ENCODE results near the gene CDKN1C. TPM values are rescaled to one million over a fixed set of nuclear protein-coding genes. Genes with fewer than 3 reads are reported as not detected.

The CDKN1C gene
- total RNA-seq, 2 donors from 2014 or later: 23.6 to 58.8 TPM

DNA sequence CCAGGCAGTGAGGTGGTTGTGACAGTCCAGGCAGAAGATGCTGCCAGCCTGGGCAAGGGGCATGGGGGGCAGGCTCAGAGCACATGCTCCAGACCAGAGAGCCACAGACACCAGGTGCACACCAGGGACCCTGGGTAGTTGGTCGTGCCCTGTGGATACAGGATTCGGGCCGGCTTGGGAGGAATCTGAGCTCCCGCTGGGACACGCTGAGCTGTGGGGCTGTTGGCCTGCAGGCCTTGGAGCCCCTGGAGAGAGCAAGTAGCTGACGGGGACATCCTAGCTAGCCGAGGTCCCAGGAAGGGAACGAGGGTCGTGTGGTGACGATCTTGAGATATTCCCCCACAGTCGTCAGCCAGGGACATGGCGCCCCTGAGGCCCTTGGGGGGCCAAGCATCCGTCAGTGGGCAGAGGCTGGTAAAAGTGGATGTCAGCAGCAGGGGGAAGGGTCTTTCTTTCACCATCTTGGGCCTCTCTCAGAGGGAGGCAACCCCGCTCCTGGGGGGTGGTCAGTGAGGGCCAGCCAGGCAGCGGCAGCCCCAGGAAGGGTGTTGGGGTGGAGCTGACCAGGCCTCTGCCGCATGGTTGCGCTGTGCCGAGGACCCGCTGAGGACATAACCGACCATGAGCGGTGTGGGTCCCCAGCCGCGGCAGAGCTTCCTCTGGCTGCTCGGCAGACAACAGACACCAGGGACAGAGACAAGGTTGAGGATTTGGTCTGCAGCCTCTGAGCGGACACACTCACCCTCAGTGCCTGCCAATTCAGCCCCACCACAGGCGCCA, 44.0 kb downstream of the CDKN1C start:
- DNase-seq (ENCODE audit: low spot score): no peak
- intact Hi-C loops (cut with DNase I): no loop called here

DNA sequence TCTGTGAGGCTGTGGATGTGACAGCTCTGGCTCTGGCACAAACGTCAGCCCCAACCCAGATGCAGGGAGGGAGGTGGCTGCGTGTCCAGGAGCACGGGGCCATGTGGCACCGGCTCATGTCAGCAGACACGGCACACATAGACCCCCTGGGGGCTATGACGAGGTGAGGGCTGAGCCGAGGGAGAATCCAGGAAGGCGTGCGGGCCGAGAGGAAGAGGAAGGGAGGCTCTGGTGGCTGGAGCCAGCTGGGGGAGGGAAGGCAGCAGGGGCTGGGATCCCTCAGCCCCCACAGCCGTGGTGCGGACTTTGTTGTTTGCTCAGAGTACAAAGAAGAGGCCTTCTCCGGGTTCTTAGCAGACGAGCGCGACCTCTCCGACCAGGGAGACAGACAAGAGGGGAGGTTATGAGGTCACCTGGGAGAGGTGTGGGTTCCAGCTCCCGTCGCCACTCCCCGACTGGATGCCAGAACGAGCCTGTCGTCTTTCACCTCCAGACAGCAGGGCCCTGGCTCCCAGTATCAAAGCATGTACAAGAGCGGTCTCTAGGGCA, 46.1 kb downstream of the CDKN1C start:
- no peak for DNase-seq (ENCODE audit: low spot score)
- intact Hi-C loops (cut with DNase I): loop anchor here (5.0 kb wide), 2 partner anchors 43 to 1777 kb away; no protein-coding TSS in a partner anchor

DNA sequence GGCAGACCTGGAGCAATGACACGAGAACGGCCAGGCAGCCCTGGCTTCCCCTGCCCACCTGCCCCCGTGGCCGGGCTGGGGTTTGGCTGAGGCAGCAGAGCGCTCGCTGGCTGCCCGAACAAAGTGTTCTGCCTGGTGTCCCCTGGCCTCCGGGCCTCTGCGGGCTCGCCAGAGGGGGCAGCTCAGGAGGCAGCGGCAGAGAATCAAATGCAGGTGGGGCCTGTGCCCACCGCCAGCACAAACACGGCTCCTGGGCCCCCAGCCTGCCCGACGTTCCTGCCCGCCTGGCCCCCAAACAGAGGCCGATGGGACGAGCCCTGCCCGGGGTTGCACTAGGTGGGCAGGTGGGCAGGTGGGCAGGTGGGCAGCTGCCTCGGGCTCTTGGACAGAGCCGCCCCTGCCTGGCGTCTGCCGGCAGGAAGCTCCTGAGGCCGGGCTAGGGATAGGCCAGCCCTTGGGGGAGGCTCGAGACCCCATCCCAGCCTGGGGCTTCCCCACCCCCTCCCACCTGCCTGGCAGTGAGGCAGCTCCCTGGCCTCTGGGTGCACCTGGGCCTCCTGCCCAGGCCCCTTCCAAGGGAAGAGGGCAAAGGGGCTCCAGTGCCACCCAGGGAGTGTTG, 46.8 kb downstream of the CDKN1C start:
- no peak for DNase-seq (ENCODE audit: low spot score)
- intact Hi-C loops (cut with DNase I): loop anchor here (5.0 kb wide), 2 partner anchors 44 to 1776 kb away; no protein-coding TSS in a partner anchor

DNA sequence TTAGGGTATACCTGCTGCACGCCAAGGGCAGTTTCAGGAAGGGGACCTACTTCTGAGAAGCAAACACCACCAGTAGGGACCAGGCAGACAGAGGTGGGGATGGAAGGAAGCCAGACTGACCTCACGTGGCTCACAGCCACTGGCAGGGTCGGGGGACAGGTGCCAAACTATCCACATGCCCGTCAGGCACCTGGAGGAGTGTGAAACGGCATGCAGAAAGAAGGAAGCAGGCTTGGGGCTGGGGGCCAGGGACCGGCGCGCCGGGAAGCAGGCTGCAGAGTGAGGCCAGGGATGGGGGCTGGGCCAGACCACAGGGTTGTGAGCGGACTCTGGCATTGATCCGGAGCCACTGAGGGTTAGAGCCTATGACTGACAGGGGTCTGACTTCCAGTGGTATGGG, 47.5 kb downstream of the CDKN1C start:
- intact Hi-C loops (cut with DNase I): loop anchor here (5.0 kb wide), 2 partner anchors 44 to 1776 kb away; no protein-coding TSS in a partner anchor
- DNase-seq (ENCODE audit: low spot score): no peak

DNA sequence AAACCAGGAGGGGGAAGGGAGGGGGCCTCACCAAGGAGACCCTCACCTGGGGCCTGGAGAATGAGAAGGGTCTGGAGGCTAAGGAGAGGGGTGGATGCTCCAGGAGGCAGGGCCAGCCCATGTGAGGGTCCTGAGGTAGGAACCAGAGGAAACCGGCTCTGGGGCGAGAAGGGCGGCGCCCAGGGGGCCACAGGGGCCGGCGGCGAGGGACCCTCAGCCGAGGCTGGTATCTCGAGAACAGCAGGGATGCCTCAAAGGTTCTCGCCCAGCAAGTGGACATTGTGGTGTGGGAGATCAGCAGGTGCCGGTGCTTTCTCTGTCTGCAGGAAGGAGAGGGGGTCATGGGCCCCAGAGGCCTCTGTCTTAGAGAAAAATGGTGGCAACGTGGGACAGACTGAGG, 47.9 kb downstream of the CDKN1C start:
- DNase-seq (ENCODE audit: low spot score): no peak
- intact Hi-C loops (cut with DNase I): loop anchor here (5.0 kb wide), 2 partner anchors 45 to 1775 kb away; no protein-coding TSS in a partner anchor

DNA sequence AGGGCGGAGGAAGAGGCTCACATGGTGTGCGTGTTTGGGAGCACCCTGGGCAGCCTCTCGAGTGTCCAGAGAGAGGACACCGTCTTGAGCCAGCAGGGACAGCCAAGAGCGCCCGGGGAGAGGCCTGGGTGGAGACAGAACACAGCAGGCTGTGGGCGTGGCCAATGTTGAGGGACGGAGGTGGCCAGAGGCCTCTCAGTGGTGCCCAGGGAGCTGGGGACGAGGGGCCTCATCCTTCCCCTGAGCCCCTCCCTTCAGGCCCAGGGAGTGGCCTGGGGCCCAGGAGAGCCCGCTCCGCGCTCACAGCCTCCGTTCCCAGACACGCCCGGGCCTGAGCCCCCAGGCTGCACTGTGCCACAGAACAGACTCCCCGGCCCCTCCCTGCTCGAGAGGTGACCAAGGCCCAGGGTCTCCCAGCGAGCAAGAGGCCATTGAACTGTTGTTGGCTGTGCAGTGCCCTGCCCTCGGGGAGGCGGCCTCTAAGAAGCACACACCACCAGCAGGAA, 48.4 kb downstream of the CDKN1C start:
- intact Hi-C loops (cut with DNase I): loop anchor here (5.0 kb wide), 2 partner anchors 45 to 1775 kb away; no protein-coding TSS in a partner anchor
- DNase-seq (ENCODE audit: low spot score): peak; percentile 94

DNA sequence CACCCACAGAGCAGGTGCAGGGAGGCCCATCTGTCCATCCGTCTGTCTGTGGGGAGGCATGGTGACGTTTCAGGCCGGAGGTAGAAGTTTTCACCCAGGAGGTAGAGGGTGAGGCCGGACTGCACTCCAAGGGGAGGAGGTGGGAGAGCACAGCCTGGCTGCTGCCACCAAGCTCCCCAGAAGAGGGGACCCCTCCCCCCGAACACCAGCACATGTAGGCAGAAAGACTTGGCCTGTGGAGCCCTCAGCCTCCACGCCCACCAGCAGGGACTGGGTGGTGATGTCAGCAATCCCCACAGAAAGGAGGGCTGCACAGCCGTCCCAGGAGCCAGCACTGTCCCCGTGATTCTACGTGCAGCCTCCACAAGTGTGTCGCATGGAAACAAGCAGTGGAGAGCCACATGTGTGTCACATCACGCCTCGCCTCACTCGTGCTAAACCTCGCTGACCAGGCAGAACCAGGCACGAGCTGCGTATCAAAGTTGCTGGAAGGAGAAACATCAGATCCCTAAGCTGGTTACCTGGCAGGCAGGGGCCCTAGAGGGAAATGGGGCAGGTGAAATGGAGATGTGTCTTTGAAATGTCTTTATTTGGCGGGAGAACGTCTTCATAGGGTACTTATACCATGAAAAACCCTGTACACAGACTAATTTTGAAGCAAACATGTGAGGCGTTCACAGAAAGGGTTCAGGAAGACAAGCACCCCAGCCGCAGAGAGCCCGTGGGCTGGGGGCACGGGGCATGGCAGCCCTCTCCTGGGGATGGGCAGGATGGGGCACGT, 49.1 kb downstream of the CDKN1C start:
- intact Hi-C loops (cut with DNase I): loop anchor here (5.0 kb wide), 2 partner anchors 46 to 1774 kb away; no protein-coding TSS in a partner anchor

DNA sequence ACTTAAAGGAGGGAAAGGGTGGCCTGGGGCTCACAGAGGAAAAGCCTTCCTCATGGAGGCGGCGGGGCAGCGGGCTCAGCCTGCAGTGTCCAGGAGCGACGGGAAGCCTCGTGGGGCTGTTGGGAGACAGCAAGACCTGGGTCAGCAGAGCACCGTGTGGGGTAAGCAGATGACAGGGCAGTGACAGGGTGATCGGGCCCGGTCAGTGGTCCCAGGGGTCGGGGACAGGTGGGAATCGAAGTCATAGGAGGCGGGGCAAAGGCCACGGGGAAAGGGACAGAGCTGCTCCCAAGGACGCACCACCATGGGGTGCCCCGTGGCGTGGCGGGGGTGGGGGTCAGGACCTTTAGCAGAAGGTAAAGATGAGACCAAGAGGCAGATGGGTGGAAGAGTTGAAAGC, 49.8 kb downstream of the CDKN1C start:
- no peak for DNase-seq (ENCODE audit: low spot score)
- intact Hi-C loops (cut with DNase I): loop anchor here (5.0 kb wide), 2 partner anchors 47 to 1773 kb away; no protein-coding TSS in a partner anchor

More for the DNA sequence above, 49.1 kb downstream of the CDKN1C start:
- no peak for DNase-seq (ENCODE audit: low spot score)

DNA sequence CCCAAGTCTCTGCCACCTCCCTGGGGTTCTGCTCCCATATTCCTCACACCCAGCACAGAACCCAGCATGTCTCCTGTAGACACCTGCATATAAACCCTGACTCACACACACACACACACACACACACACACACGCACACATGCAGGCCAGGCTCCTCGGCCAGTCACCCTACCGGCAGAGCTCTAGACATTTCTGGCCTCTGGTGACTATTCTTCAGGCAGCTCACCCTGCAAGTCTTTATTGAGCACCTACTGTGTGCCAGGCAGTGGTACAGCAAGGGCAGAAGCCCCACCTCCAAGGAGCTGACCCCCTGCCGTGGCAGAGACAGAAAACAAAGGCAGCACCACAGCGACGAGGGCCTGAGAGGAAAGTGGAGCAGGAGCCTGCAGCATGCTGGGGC, 50.3 kb downstream of the CDKN1C start:
- intact Hi-C loops (cut with DNase I): loop anchor here (5.0 kb wide), 2 partner anchors 47 to 1773 kb away; no protein-coding TSS in a partner anchor
- DNase-seq (ENCODE audit: low spot score): no peak

DNA sequence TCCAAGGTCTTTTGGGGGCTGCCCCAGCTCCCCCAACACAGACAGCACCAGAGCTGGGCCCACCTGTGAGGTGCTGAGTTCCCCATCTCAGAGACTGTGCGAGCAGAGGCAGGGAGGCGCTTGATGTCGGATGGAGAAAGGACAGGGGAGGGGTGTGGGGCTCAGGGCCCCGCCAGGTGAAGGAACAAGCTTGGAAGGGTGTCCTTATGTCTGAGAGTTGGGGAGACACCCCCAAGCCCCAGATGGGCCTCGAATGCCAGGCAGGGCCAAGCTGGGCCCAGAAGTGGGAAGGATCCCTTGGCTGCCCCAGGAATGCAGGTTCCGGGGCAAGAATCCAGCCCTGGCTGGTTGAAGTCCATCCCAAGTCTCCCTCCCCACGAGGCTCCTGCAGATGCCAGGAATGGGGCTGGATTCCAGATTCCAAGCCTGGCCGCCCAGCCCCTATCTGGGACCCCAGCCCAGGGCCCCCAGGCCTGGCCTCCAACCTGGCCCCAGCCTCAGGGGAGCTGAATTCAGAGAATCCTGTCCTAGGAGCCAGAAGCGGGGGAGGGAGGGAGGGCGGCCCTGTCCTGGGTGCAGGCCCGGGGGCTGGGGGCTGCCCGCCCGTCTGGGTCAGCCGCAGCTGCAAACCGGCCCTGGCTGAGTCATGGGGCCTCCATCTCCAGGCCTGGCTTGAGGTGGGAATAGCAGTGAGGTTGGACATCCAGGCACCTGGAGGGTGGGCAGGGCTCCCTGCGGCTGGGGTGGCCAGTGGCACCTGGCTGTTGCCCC, 50.9 kb downstream of the CDKN1C start:
- DNase-seq (ENCODE audit: low spot score): peak; percentile 69
- intact Hi-C loops (cut with DNase I): loop anchor here (5.0 kb wide), 2 partner anchors 48 to 1772 kb away; no protein-coding TSS in a partner anchor

DNA sequence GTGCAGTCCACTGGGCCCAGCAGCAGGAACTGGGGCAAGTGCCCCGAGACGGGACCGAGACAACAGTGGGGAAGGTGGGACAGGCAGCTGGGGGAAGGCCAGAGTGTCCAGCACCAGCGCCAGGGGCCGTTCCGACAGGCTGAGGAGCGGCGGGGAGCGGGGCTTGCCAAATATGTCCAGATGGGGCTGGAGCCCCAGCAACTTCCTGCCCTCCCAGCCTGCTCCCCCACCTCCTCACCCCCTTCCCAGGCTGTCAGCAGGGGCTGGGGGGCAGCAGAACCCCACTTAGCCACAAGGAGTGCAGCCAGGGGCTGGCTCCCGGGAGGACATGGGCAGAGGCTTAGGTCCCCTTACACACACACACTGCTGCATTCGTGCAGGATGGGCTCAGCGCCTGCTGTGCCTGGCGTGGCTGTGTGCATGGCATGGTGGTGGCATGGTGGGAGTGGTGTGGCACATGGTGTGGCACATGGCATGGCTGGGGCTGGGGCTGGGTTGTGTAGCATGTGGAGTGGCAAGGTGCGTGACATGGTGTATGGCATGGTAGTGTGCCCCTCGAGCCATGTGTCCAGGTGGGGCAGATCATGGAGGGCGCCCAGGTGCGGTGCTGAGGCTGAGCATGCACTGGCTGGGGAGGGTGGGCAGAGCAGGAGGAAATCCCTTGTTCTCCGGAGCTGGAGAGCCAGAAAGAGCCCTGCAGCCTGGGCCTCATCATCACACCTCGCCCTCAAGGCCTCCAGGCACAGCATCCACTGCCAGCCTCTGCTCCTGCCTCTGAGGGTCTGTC, 51.7 kb downstream of the CDKN1C start:
- peak; percentile 68 for DNase-seq (ENCODE audit: low spot score)
- intact Hi-C loops (cut with DNase I): no loop called here

Other genes starting within 250 kb of the CDKN1C start
- 1 to 10 TPM; 1.8 to 3.5 TPM for gene KCNQ1OT1, start 185.8 kb downstream of the CDKN1C start, total RNA-seq
- gene PHLDA2, start 43.6 kb upstream of the CDKN1C start, total RNA-seq: 1 to 10 TPM; 4.6 to 8.1 TPM
- gene NAP1L4, start 106.6 kb upstream of the CDKN1C start, total RNA-seq: 100 to 1,000 TPM in 1 of 2 donors, 10 to 100 TPM in 1; 89.0 to 118 TPM
- 10 to 100 TPM; 44.2 to 60.6 TPM for gene CARS1, start 171.6 kb upstream of the CDKN1C start, total RNA-seq